PFSK-1 (cell line): ENCODE results near the gene CXCR3.

Source experiments
- FOXP2 ChIP-seq: optimal IDR thresholded peaks from 2 replicates; pipeline ENCODE3; 2011; ENCODE audit warnings: borderline replicate concordance, control low read depth, inconsistent platforms; ENCODE audit not compliant: insufficient read depth; ENCODE audit errors: extremely low read length, extremely low read depth
- POLR2AphosphoS5 ChIP-seq: IDR thresholded peaks from 2 replicates; pipeline ENCODE4 v1.6.1; 2012; ENCODE audit warnings: low read depth, mild to moderate bottlenecking, control low read depth, low read length, moderate library complexity
- REST ChIP-seq, 2 experiments: IDR thresholded peaks; 2 replicates each; pipeline versions ENCODE4 v1.6.1 to v1.8.0; 2011 to 2012; ENCODE audit warnings: low read depth in 2 of 2, low read length in 2 of 2, control low read depth in 1 of 2, inconsistent platforms in 1 of 2, mild to moderate bottlenecking in 1 of 2, moderate library complexity in 1 of 2; ENCODE audit not compliant: insufficient read depth in 1 of 2
- SIN3A ChIP-seq: IDR thresholded peaks from 2 replicates; pipeline ENCODE4 v1.6.1; 2012; ENCODE audit warnings: mild to moderate bottlenecking, low read length, moderate library complexity, borderline replicate concordance; ENCODE audit not compliant: insufficient read depth
- TAF1 ChIP-seq: IDR thresholded peaks from 2 replicates; pipeline ENCODE4 v1.6.1; 2012; ENCODE audit warnings: low read length, control low read depth, borderline replicate concordance; ENCODE audit not compliant: insufficient read depth

The CXCR3 gene

GRCh38 chrX:71604796-71605568 lies 13.3 kb downstream of the CXCR3 start:
- no peak for TF ChIP-seq TAF1
- TF ChIP-seq SIN3A = no peak
- TF ChIP-seq REST (IDR thresholded peaks at IDR 0.05; ENCODE audit: insufficient read depth in 1 of 2, low read depth in 2 of 2, low read length in 2 of 2) = no peak
- TF ChIP-seq POLR2AphosphoS5 = no peak
- no peak for TF ChIP-seq FOXP2

GRCh38 chrX:71604141-71604540 lies 14.2 kb downstream of the CXCR3 start:
- TF ChIP-seq REST (IDR thresholded peaks at IDR 0.05; ENCODE audit: insufficient read depth in 1 of 2, low read depth in 2 of 2, low read length in 2 of 2) (no peak), SIN3A (no peak), FOXP2 (no peak), POLR2AphosphoS5 (no peak), TAF1 (no peak)

- TF ChIP-seq POLR2AphosphoS5 (no peak), SIN3A (no peak), TAF1 (no peak), FOXP2 (no peak), REST (IDR thresholded peaks at IDR 0.05; ENCODE audit: insufficient read depth in 1 of 2, low read depth in 2 of 2, low read length in 2 of 2) (no peak)
These were observed 14.7 kb downstream of the CXCR3 start for GRCh38 chrX:71603618-71604017.

- no peak for TF ChIP-seq FOXP2
- no peak for TF ChIP-seq SIN3A
- TF ChIP-seq TAF1 = no peak
These were observed 18.3 kb downstream of the CXCR3 start for GRCh38 chrX:71599965-71600364.

GRCh38 chrX:71586929-71587328 lies 31.4 kb downstream of the CXCR3 start:
- TF ChIP-seq SIN3A = no peak
- TF ChIP-seq POLR2AphosphoS5 = no peak

GRCh38 chrX:71581210-71581609 lies 37.1 kb downstream of the CXCR3 start:
- no peak for TF ChIP-seq TAF1
- TF ChIP-seq FOXP2 = no peak
- no peak for TF ChIP-seq SIN3A
- TF ChIP-seq REST (IDR thresholded peaks at IDR 0.05; ENCODE audit: insufficient read depth in 1 of 2, low read depth in 2 of 2, low read length in 2 of 2) = no peak
- TF ChIP-seq POLR2AphosphoS5 = no peak
